ENCODE data around the gene CETN1.

GRCh38 chr18:627231-627630 lies 47.1 kb downstream of the CETN1 start:
- TF ChIP-seq MAX (IDR thresholded peaks at IDR 0.05; ENCODE audit: low read depth, low read length) (no peak), CTCF (IDR thresholded peaks at IDR 0.05; ENCODE audit: low read depth, low read length) (no peak), MYC (IDR thresholded peaks at IDR 0.05; ENCODE audit: low read depth, low read length) (no peak)
